Measurements from ENCODE around the gene KCTD17.

KCTD17 gene

GRCh38 chr22:37044634-37045625, 6.6 kb upstream of the KCTD17 start:
- DNase-seq = no peak

GRCh38 chr22:37045958-37046357, 5.6 kb upstream of the KCTD17 start:
- no peak for DNase-seq

- no peak for DNase-seq
Observed at GRCh38 chr22:37046589-37046988, 5.0 kb upstream of the KCTD17 start.

- DNase-seq = no peak
Observed at GRCh38 chr22:37047006-37047405, 4.5 kb upstream of the KCTD17 start.

- no peak for DNase-seq
Observed at GRCh38 chr22:37048133-37048532, 3.4 kb upstream of the KCTD17 start.

- DNase-seq = no peak
Observed at GRCh38 chr22:37049224-37049623, 2.3 kb upstream of the KCTD17 start.

- no peak for DNase-seq
Observed at GRCh38 chr22:37050913-37051312, 629 bp upstream of the KCTD17 start.

GRCh38 chr22:37052386-37053309, 1.1 kb downstream of the KCTD17 start:
- no peak for DNase-seq

- DNase-seq = no peak
Observed at GRCh38 chr22:37053310-37054055, 1.9 kb downstream of the KCTD17 start.

- DNase-seq = no peak
Observed at GRCh38 chr22:37054056-37054395, 2.5 kb downstream of the KCTD17 start.

- DNase-seq = no peak
Observed at GRCh38 chr22:37054600-37055365, 3.2 kb downstream of the KCTD17 start.

GRCh38 chr22:37056246-37056645, 4.7 kb downstream of the KCTD17 start:
- no peak for DNase-seq

GRCh38 chr22:37057226-37057625, 5.7 kb downstream of the KCTD17 start:
- DNase-seq = no peak

GRCh38 chr22:37057796-37058510, 6.4 kb downstream of the KCTD17 start:
- no peak for DNase-seq

- no peak for DNase-seq
Observed at GRCh38 chr22:37058917-37059701, 7.6 kb downstream of the KCTD17 start.

GRCh38 chr22:37059876-37060449, 8.4 kb downstream of the KCTD17 start:
- DNase-seq = no peak

GRCh38 chr22:37060801-37061610, 9.5 kb downstream of the KCTD17 start:
- peak; percentile 54 for DNase-seq

GRCh38 chr22:37061611-37062375, 10.3 kb downstream of the KCTD17 start:
- no peak for DNase-seq

GRCh38 chr22:37062376-37062675, 10.8 kb downstream of the KCTD17 start:
- DNase-seq = no peak

All from NCI-H1105 treated with DMSO at 0.1 percent for 48 hours (cell line).